Coronary artery (tissue), 2 donors: ENCODE measurements around the gene CADPS.

Experiments used
- DNase-seq: peaks from one replicate; pipeline ENCODE4 v3.0.0-alpha.2; 2017; ENCODE audit warnings: low spot score
- H3K27ac ChIP-seq, 2 donors: fragments of 200-600 bp; sonication (generic); one replicate each; pipeline ENCODE4 v1.5.1; 2016 to 2019
- H3K4me3 ChIP-seq: fragments of 200-600 bp; sonication (generic); 2 replicates; pipeline ENCODE4 v1.5.1; 2016; ENCODE audit warnings: mild to moderate bottlenecking, moderate library complexity
- CTCF ChIP-seq: fragments of 200-600 bp; sonication (generic); IDR thresholded peaks from one replicate; pipeline ENCODE4 v1.5.1; 2019; ENCODE audit warnings: antibody characterized with exemption

The CADPS gene

DNA sequence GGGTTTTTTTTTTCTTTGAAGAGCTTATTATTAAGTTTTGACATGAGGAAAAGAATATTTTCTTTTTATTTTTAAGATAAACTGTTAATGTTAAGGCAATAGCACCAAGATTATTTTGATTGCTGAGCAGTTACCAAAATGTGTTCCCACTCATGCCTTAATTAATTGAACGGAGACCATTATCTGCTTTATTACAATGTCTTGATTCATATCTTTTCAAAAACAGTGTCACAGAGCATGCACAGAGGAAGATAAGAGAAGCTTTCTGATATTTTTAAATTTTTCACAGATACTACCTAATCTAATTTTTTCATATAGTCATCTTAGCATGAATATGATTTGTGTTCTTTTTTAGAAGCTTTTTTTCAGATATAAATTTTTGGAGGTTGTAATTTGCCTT, 395.2 kb downstream of the CADPS start:
- no peak for TF ChIP-seq CTCF
- DNase-seq: no peak
- H3K4me3 ChIP-seq: no peak overlapping the region
- H3K27ac ChIP-seq: no peak overlapping the region

- H3K4me3 ChIP-seq: no peak overlapping the region
- DNase-seq: no peak
- H3K27ac ChIP-seq: no peak overlapping the region
- no peak for TF ChIP-seq CTCF
Measured at GRCh38 chr3:62479326-62479725, 395.9 kb downstream of the CADPS start.

DNA sequence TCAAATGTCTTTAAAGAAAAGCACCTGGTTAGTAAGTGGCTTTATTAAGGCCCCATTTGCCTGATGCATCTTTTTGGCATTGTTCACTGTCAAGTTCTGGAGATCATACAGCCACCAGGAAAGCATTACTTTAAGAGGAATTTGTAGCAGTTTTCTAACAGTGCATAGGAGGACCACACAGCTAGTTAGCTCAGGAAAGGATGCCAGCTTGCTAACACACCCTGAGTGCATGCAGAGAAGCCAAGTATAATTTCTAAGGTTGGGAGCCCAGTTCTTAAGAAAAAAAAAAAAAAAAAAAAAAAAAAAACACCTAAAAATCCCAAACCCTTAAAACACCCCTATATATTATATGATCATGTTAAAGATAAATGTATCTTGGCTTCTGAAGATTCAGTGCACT, 399.9 kb downstream of the CADPS start:
- Histone ChIP-seq H3K27ac (no peak overlapping the region), H3K4me3 (no peak overlapping the region)
- no peak for TF ChIP-seq CTCF
- DNase-seq: no peak

- no peak overlapping the region for H3K4me3 ChIP-seq
- no peak overlapping the region for H3K27ac ChIP-seq
- no peak for TF ChIP-seq CTCF
- DNase-seq: no peak
Measured at GRCh38 chr3:62467966-62468722, 407.1 kb downstream of the CADPS start.

DNA sequence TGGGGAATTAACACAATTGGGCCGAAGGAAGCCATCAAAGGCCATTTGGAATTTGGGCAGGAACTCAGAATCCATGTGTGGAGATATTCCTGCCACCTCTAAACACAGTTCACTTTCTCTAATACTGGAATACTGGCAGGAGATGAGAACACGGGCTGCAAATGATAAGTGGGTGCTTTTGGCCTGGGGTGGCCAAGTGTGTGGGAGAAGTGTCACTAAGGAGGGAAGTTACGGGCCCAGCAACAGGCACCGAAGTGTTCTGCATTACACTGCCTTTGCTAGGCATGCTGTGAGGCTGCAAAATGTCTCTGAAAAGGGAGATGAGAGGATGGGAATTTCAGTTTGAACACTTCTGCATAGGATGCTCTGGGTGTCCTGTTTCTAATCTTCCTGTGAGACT, 412.4 kb downstream of the CADPS start:
- no peak for DNase-seq
- TF ChIP-seq CTCF: no peak
- Histone ChIP-seq H3K4me3 (no peak overlapping the region), H3K27ac (no peak overlapping the region)

DNA sequence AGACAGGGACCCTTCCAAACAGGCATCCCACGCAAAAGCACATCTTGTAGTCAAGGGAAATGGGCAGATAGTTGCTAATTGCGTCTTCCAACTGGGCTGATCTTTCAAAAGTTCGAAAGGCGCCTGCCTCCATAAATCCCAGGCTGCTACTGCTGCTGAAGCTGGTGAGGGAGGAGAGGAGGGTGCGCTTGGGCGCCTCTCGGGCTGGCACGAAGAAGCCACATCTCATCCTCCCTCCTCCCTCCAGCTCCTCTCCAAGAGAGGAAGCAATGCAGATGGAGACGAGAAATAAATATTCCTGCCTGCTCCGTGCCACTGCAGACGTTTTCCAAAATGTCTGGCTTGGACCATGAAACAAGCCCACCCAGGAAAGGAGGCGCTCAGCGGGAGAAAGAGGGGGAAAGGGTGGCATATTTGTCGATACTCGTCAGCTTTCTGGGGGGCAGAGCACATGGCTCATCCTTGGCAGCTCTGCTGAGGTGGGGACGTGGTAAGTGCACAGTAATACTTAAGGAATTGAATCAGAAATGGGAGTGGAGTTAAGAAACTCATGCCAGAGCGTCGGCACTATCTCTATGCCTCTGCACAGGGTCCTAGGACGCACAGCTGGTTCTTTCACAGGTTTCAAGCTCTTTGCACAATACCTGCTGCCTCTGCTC, 413.0 kb downstream of the CADPS start:
- no peak for DNase-seq
- no peak overlapping the region for H3K27ac ChIP-seq
- H3K4me3 ChIP-seq: no peak overlapping the region
- no peak for TF ChIP-seq CTCF

- no peak for DNase-seq
- no peak overlapping the region for H3K4me3 ChIP-seq
- no peak for TF ChIP-seq CTCF
Measured at GRCh38 chr3:62454916-62455315, 420.3 kb downstream of the CADPS start.

More at GRCh38 chr3:62454916-62455315, 420.3 kb downstream of the CADPS start:
- no peak overlapping the region for H3K27ac ChIP-seq
